Frontal cortex (tissue), 4 donors: ENCODE results near the gene SINHCAF. TPM values are rescaled to one million over a fixed set of nuclear protein-coding genes. Genes with fewer than 3 reads are reported as not detected.
"Not testable (repeated sequence)": the region's sequence is repeated elsewhere in the genome, so short reads cannot be mapped to it uniquely, and the experiment has no call there.

ENCODE experiments used
- DNase-seq, 2 donors: peaks; one replicate each; pipeline ENCODE4 v3.0.0; 2012; ENCODE audit warnings: low spot score in 2 of 2
- FAIRE-seq: peaks from 2 replicates; lab custom pipeline; 2012; peaks lifted over from hg19 to GRCh38; lab: Jason Lieb, UNC
- total RNA-seq: library from RNA; depleted of rRNA; stranded (reverse); fragments of >200 nt; gene quantifications from one replicate; pipeline ENCODE4 v1.2.3, GENCODE V29; 2014
- donor health status: control.
- donor health status: control.
- donor health status: control.

Gene SINHCAF
- 16.7 TPM for total RNA-seq

GRCh38 chr12:31325877-31326631 is at the start of gene SINHCAF:
SINHCAF (minus strand) TSS chr12:31326150; CDS start chr12:31298204, 27,946 bp downstream.
- peak; percentile 88 to 90 for DNase-seq
- FAIRE-seq: no peak

- DNase-seq, FAIRE-seq: not testable (repeated sequence)
Observed at GRCh38 chr12:31375422-31375821, 49.5 kb upstream of the SINHCAF start.

- FAIRE-seq: no peak
Observed at GRCh38 chr12:31371256-31371620, 45.3 kb upstream of the SINHCAF start.

GRCh38 chr12:31370531-31371255 is 44.7 kb upstream of the SINHCAF start:
- DNase-seq (no peak), FAIRE-seq (no peak)

More at GRCh38 chr12:31371256-31371620, 45.3 kb upstream of the SINHCAF start:
- no peak for DNase-seq

DNA sequence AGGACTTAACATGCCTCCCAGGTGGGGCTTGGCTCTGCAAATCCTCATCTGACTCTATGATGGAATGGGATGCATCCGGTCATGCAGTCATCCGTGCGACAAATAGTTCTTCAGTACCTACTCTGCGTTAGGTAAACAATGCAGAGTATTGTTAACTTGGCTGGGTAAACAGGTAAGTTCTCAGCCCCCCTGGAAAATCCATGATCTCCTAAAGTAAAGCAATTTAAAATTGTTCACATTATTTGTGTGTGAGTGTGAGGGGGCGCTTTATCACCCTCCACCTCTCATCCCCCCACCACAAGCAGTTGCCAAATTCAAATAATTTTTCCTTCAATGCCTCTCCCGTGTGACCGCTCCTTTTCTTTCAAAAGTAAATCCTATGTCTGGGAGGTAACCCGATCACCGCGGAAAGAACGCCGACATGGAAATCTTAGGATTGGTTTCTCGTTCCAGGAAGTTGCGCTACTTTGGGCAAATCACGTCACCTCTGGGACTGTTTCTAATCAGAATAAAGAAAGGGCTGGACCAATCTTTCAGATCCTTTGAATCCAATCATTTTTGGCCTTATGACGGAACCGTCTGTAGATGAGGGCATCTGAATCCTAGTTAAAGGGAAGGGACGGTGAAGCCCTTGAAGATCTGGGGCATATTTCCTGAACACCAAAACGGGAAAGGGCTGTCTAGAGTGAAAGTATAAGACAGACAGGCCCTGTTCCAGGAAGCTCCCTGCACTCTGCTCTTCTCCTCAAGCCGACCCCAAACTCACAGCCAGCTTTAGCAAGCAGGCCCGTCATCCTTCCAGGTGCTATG is 44.0 kb upstream of the SINHCAF start:
- DNase-seq: no peak

GRCh38 chr12:31368666-31369361 is 42.9 kb upstream of the SINHCAF start:
- no peak for FAIRE-seq
- no peak for DNase-seq

More for the DNA sequence above, 44.0 kb upstream of the SINHCAF start:
- FAIRE-seq: no peak

DNA sequence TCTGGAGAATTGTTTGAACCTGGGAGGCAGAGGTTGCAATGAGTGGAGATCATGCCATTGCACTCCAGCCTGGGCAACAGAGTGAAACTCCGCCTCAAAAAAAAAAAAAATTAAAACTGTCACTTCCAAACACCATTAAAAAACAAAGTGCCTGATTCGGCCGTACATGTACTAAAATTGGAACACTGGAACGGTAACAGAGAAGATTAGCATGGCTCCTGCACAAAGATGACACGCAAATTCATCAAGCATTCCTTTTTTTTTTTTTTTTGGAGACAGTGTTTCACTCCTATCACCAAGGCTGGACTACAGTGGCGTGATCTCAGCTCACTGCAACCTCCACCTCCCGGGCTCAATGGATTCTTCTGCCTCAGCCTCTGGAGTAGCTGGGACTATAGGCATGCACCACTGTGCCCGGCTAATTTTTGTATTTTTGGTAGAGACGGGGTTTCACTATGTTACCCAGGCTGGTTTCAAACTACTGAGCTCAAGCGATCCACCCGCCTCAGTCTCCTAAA is 40.2 kb upstream of the SINHCAF start:
- FAIRE-seq: no peak
- DNase-seq: no peak

DNA sequence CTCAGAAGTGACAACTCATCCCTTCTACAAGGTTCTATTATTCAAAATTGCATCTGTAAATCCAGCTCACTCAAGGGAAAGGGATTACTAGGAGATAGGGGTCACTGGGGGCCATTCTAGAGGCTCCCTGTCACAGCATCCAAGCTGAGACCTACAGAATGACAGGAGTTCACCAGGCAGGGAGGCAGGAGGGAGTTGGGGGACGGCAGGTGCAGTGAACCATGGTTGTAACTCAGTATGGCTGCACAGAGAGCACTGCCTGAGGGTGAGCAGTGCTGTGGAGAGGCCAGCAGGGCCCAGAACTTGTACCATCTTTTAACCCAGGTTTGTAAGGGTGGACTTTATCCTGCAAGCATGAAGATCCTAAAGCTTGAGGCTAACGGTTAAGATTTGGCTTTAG is 37.9 kb upstream of the SINHCAF start:
- FAIRE-seq (no peak), DNase-seq (no peak)

GRCh38 chr12:31363416-31363809 is 37.5 kb upstream of the SINHCAF start:
- no peak for DNase-seq

GRCh38 chr12:31362759-31363415 is 36.9 kb upstream of the SINHCAF start:
- DNase-seq (no peak), FAIRE-seq (no peak)

More at GRCh38 chr12:31363416-31363809, 37.5 kb upstream of the SINHCAF start:
- FAIRE-seq: no peak

- DNase-seq (no peak), FAIRE-seq (no peak)
Observed at GRCh38 chr12:31362115-31362758, 36.3 kb upstream of the SINHCAF start.

DNA sequence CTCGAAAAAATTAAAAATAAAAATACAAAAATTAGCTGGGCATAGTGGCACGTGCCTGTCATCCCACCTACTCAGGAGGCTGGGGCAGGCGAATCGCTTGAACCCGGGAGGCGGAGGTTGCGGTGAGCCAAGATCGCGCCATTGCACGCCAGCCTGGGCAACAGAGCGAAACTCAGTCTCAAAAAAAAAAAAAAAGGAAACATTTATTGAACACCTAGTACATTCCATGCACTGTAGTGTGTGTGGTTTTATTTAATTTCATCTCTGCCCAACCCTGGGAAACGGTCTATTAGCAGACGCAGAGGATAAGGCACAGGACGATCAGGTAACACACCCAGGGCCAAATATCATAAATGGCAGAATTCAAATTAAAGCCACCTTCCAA is 35.8 kb upstream of the SINHCAF start:
- FAIRE-seq (no peak), DNase-seq (no peak)

- FAIRE-seq: no peak
- DNase-seq: no peak
Observed at GRCh38 chr12:31355747-31356107, 29.8 kb upstream of the SINHCAF start.

DNA sequence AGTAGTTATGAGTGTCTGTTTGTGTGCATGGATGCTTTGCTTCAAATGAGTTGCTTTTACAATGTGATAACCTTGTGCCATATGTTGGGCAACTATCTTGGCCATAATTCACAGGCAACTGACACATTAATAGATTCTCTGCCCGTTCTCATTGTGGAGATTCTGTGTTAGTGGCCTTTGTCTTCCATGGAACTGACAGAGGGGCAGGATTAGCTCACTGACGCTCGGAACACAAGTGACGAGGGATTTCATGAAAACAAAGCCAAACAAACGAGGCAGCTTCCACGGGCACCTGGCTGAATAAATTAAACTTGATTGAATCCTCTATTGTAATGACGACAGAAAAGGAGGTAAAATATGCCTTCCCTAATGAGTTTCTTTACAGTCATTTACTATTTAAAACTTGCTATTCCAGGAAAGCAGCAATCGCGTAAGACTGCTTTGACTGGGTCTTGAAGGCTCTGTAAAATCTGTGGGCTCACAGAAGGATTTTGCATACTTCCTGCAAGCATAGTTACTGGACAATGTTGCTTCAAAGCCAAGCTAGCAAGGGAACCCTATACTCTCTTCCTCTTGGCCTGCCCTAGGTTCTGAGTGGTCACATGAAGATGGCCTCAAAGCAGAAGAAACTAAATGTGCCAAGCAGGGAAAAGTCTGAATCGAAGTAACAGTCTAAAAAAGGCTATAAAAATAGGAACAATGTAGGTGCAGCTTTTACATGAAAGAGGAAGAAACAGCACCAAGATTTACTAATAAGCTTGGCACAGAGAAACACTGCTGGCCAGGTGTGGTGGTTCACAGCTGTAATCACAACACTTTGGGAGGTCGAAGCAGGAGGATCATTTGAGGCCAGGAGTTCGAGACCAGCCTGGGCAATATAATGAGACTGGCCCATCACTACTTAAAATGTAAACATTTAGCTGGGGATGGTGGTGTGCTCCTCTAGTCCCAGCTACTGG is 28.1 kb upstream of the SINHCAF start:
- FAIRE-seq (no peak), DNase-seq (peak in 1 of 2 donors; percentile 14)

- FAIRE-seq (no peak), DNase-seq (no peak)
Observed at GRCh38 chr12:31346267-31346666, 20.3 kb upstream of the SINHCAF start.

GRCh38 chr12:31343139-31343538 is 17.2 kb upstream of the SINHCAF start:
- FAIRE-seq (no peak), DNase-seq (no peak)

DNA sequence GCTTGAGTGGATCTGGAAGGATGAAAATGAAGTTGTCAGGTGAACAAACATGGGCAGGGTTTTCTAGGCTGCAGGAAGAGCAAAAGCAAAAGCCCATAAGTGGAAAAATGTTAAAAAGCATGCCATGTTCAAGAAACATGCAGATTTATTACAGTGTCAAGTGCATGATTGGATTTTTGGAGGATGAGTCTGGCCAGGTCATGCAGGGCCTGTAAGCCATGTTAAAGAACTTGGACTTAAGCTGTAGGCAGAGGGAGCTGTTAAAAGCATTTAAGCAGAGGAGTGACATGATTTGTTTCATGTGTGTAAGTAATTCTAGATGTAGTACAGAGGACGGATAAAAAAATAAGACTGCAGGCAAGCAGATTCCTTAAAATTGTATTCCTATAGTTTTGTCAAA is 16.3 kb upstream of the SINHCAF start:
- FAIRE-seq (no peak), DNase-seq (no peak)
